Keratinocyte (primary cell): ENCODE results near the gene PCMTD2. TPM values are rescaled to one million over a fixed set of nuclear protein-coding genes. Genes with fewer than 3 reads are reported as not detected.

Experiments
- DNase-seq: peaks from one replicate; pipeline ENCODE4 v3.0.0-alpha.2; 2011; ENCODE audit warnings: low read depth, missing footprints, low spot score
- FAIRE-seq: peaks from 2 replicates; lab custom pipeline; 2011; peaks lifted over from hg19 to GRCh38; lab: Jason Lieb, UNC
- H2AFZ ChIP-seq: 2 replicates; pipeline ENCODE4 v1.6.0; 2012; ENCODE audit warnings: low read length, control low read depth, inconsistent platforms; ENCODE audit not compliant: control insufficient read depth
- H3K27ac ChIP-seq: 2 replicates; pipeline ENCODE4 v1.5.1; 2011; ENCODE audit warnings: low read length; ENCODE audit not compliant: control insufficient read depth, insufficient read depth
- H3K27me3 ChIP-seq: 3 replicates; pipeline ENCODE4 v1.6.0; 2011; ENCODE audit warnings: low read length; ENCODE audit not compliant: control insufficient read depth, insufficient read depth; ENCODE audit errors: extremely low read depth
- H3K36me3 ChIP-seq, 2 experiments: 2 replicates in 1 of 2; 3 replicates in 1 of 2; pipeline ENCODE4 v1.5.1; 2011; ENCODE audit warnings: low read length in 2 of 2, mild to moderate bottlenecking in 1 of 2; ENCODE audit not compliant: control insufficient read depth in 2 of 2, insufficient read depth in 2 of 2; ENCODE audit errors: extremely low read depth in 1 of 2
- H3K4me1 ChIP-seq: 3 replicates; pipeline ENCODE4 v1.5.1; 2011; ENCODE audit warnings: low read length; ENCODE audit not compliant: control insufficient read depth, insufficient read depth; ENCODE audit errors: extremely low read depth
- H3K4me2 ChIP-seq: 3 replicates; pipeline ENCODE4 v1.6.0; 2011; ENCODE audit warnings: low read depth, low read length; ENCODE audit not compliant: control insufficient read depth, insufficient read depth; ENCODE audit errors: extremely low read depth
- H3K4me3 ChIP-seq, 3 experiments: fragments of 200-600 bp in 1 of 3; sonication (generic) in 1 of 3; 2 replicates in 2 of 3; 3 replicates in 1 of 3; pipeline ENCODE4 v1.5.1; 2011 to 2016; ENCODE audit warnings: low read length in 3 of 3, mild to moderate bottlenecking in 3 of 3, control low read depth in 2 of 3, inconsistent platforms in 1 of 3, low read depth in 1 of 3, mixed read lengths in 1 of 3, mixed run types in 1 of 3, moderate library complexity in 1 of 3; ENCODE audit not compliant: control insufficient read depth in 2 of 3, insufficient read depth in 2 of 3; ENCODE audit errors: extremely low read depth in 1 of 3
- H3K79me2 ChIP-seq: 2 replicates; pipeline ENCODE4 v1.6.0; 2012; ENCODE audit warnings: low read length; ENCODE audit not compliant: control insufficient read depth, insufficient read depth
- H3K9ac ChIP-seq: 3 replicates; pipeline ENCODE4 v1.6.0; 2011; ENCODE audit warnings: low read length; ENCODE audit not compliant: control insufficient read depth, insufficient read depth; ENCODE audit errors: extremely low read depth
- H3K9me1 ChIP-seq: 3 replicates; pipeline ENCODE4 v1.6.0; 2011; ENCODE audit warnings: low read length; ENCODE audit not compliant: control insufficient read depth, insufficient read depth; ENCODE audit errors: extremely low read depth
- H3K9me3 ChIP-seq: 2 replicates; pipeline ENCODE4 v1.5.1; 2012; ENCODE audit warnings: low read depth, low read length; ENCODE audit not compliant: control insufficient read depth
- H4K20me1 ChIP-seq: 3 replicates; pipeline ENCODE4 v1.6.0; 2011; ENCODE audit warnings: low read length; ENCODE audit not compliant: control insufficient read depth, insufficient read depth; ENCODE audit errors: extremely low read depth
- CTCF ChIP-seq, 3 experiments: IDR thresholded peaks in 1 of 3; conservative IDR thresholded peaks in 1 of 3; optimal IDR thresholded peaks in 1 of 3; 2 replicates in 2 of 3; 3 replicates in 1 of 3; pipeline versions ENCODE3 to v1.5.1; 2011; ENCODE audit warnings: low read length in 3 of 3, mild to moderate bottlenecking in 3 of 3, moderate library complexity in 2 of 3, control low read depth in 1 of 3, inconsistent platforms in 1 of 3; ENCODE audit not compliant: insufficient read depth in 2 of 3; ENCODE audit errors: extremely low read depth in 1 of 3
- EZH2 ChIP-seq: IDR thresholded peaks from one replicate; pipeline ENCODE4 v1.6.1; 2012; ENCODE audit warnings: inconsistent platforms, mild to moderate bottlenecking, low read length, moderate library complexity
- dilution Hi-C: fragments of 300-500 bp; cut with MboI; formaldehyde crosslinking; loops from one replicate; pipeline ENCODE4 v1.7.0; 2020; ENCODE audit warnings: low sequenced_read_pairs; ENCODE audit not compliant: extremely low pct_ligation_motif_present
- polyA plus RNA-seq, 5 experiments: library from polyadenylated mRNA; depleted of rRNA in 3 of 5; stranded (reverse) in 3 of 5; stranded (forward) in 1 of 5; unstranded in 1 of 5; fragments of >200 nt; gene quantifications; 1 replicate in 1 of 5; 2 replicates in 3 of 5; 3 replicates in 1 of 5; pipeline versions ENCODE4 v1.2.1 to v1.2.3, GENCODE V29; 2011 to 2012; ENCODE audit warnings: missing spikeins in 2 of 5, low read depth in 1 of 5, low replicate concordance in 1 of 5

The PCMTD2 gene
- polyA plus RNA-seq, 1 donor (not counting 4 experiments of a cell fraction or from before 2014, with no cell fraction given), result 25.8 TPM

- Histone ChIP-seq H3K9me1 (no peaks in the 10 kb centered on the region), H3K9ac (no peak overlapping the region), H3K27ac (no peak overlapping the region), H3K36me3 (no peaks in the 10 kb centered on the region), H3K79me2 (no peaks in the 10 kb centered on the region), H3K4me1 (peaks cover 12% of the 10 kb centered on the region), H2AFZ (no peak overlapping the region), H3K4me2 (no peak overlapping the region), H3K27me3 (peaks cover 5% of the 10 kb centered on the region), H3K9me3 (no peaks in the 10 kb centered on the region), H4K20me1 (no peaks in the 10 kb centered on the region), H3K4me3 (no peak overlapping the region)
- TF ChIP-seq CTCF (optimal IDR thresholded peaks at IDR 0.05 in 1 of 3, IDR thresholded peaks at IDR 0.05 in 1 of 3, conservative IDR thresholded peaks at IDR 0.05 in 1 of 3; ENCODE audit: extremely low read depth in 1 of 3, insufficient read depth in 2 of 3, low read length in 3 of 3) (no peak), EZH2 (no peak)
- dilution Hi-C loops, result no loop called here
- FAIRE-seq (no peak), DNase-seq (no peak)
Observed at GRCh38 chr20:64207641-64208590, 47.6 kb upstream of the PCMTD2 start.

GRCh38 chr20:64209148-64209547, 46.4 kb upstream of the PCMTD2 start:
- Histone ChIP-seq H3K27me3 (peaks cover 6% of the 10 kb centered on the region), H4K20me1 (no peaks in the 10 kb centered on the region), H3K9me3 (no peaks in the 10 kb centered on the region), H3K9ac (no peak overlapping the region), H3K4me2 (no peak overlapping the region), H3K9me1 (no peaks in the 10 kb centered on the region), H3K79me2 (no peaks in the 10 kb centered on the region), H2AFZ (no peak overlapping the region), H3K4me3 (no peak overlapping the region), H3K36me3 (no peaks in the 10 kb centered on the region), H3K27ac (no peak overlapping the region), H3K4me1 (peaks cover 12% of the 10 kb centered on the region)
- FAIRE-seq, result no peak
- dilution Hi-C loops, result no loop called here
- TF ChIP-seq CTCF (optimal IDR thresholded peaks at IDR 0.05 in 1 of 3, IDR thresholded peaks at IDR 0.05 in 1 of 3, conservative IDR thresholded peaks at IDR 0.05 in 1 of 3; ENCODE audit: extremely low read depth in 1 of 3, insufficient read depth in 2 of 3, low read length in 3 of 3) (no peak), EZH2 (no peak)
- no peak for DNase-seq
